Aorta (tissue), 5 donors: ENCODE results near the gene FOXA3. TPM values are rescaled to one million over a fixed set of nuclear protein-coding genes. Genes with fewer than 3 reads are reported as not detected.

Experiments
- ATAC-seq: fragments of 200-7000 bp; cut with Tn5 transposase; one replicate; pipeline ENCODE4 v1.9.1; 2022; ENCODE audit warnings: moderate library complexity; ENCODE audit not compliant: low FRiP score
- DNase-seq, 2 donors: peaks; one replicate each; pipeline ENCODE4 v3.0.0-alpha.2; 2020
- H3K27ac ChIP-seq, 2 donors: one replicate each; pipeline ENCODE4 v1.5.1; 2013; ENCODE audit warnings: low read length in 2 of 2, mild to moderate bottlenecking in 2 of 2, moderate library complexity in 2 of 2, control low read depth in 1 of 2, inconsistent platforms in 1 of 2, low read depth in 1 of 2
- H3K27me3 ChIP-seq, 2 donors: one replicate each; pipeline ENCODE4 v1.6.1; 2013; ENCODE audit warnings: control low read depth in 1 of 2, low read length in 1 of 2, mild to moderate bottlenecking in 1 of 2, moderate library complexity in 1 of 2; ENCODE audit not compliant: insufficient read depth in 2 of 2, control insufficient read depth in 1 of 2
- H3K36me3 ChIP-seq, 2 donors: one replicate each; pipeline ENCODE4 v1.6.1; 2013; ENCODE audit warnings: control low read depth in 1 of 2, low read length in 1 of 2, mild to moderate bottlenecking in 1 of 2; ENCODE audit not compliant: insufficient read depth in 2 of 2, control insufficient read depth in 1 of 2
- H3K4me1 ChIP-seq, 2 donors: one replicate each; pipeline ENCODE4 v1.6.1; 2013; ENCODE audit warnings: low read length in 2 of 2, control low read depth in 1 of 2, mild to moderate bottlenecking in 1 of 2, moderate library complexity in 1 of 2; ENCODE audit not compliant: insufficient read depth in 2 of 2, control insufficient read depth in 1 of 2
- H3K4me3 ChIP-seq, 2 donors: one replicate each; pipeline ENCODE4 v1.5.1; 2013; ENCODE audit warnings: low read length in 2 of 2, control low read depth in 1 of 2, mild to moderate bottlenecking in 1 of 2
- H3K9me3 ChIP-seq: one replicate; pipeline ENCODE4 v1.6.1; 2013; ENCODE audit warnings: mild to moderate bottlenecking, low read length; ENCODE audit not compliant: control insufficient read depth
- WGBS, 2 donors: extraction: QIAGEN DNeasy Blood & Tissue Kit; methylation state at CpG; one replicate each; pipeline ENCODE4 v1.1.7; 2013; 5-methylcytosine and 5-hydroxymethylcytosine counted together
- intact Hi-C, 2 donors: fragments of 100-400 bp; cut with DNase I; formaldehyde crosslinking; loops; one replicate each; pipeline versions ENCODE4 v1.14.2 to v1.15.0; 2022
- polyA plus RNA-seq, 2 donors: library from polyadenylated mRNA; stranded (reverse); fragments of 200-250 nt; gene quantifications; one replicate each; pipeline ENCODE4 v1.2.3, GENCODE V29; 2013
- total RNA-seq, 2 donors: library from RNA; stranded (reverse); fragmentation: NEBNext Ultra II Directional; extraction: Animal tissue kit (Norgen Biotek cat#: 25700); gene quantifications; one replicate each; pipeline ENCODE4 v1.2.1, GENCODE V29; 2021
- donor health status: healthy with polysubstance abuse.
- donor health status: Bipolar disorder and iron deficiency.
- donor health status: DM: no; HTN: no; CAD: no.
- donor health status: DM: no; HTN: no; CAD: no.
- donor health status: DM: yes; HTN: yes; CAD: no.

The FOXA3 gene
- total and polyA plus RNA-seq, 4 donors: 0.23 to 3.6 TPM; not detected in 2

- Histone ChIP-seq H3K27me3 (no peaks in the 10 kb centered on the region), H3K4me3 (no peak overlapping the region), H3K4me1 (no peaks in the 10 kb centered on the region), H3K27ac (no peak overlapping the region), H3K9me3 (no peaks in the 10 kb centered on the region), H3K36me3 (peaks cover 0 to 14% of the 10 kb centered on the region in 2 donors)
- ATAC-seq (no peak), DNase-seq (no peak)
- intact Hi-C loops: no loop called here
- WGBS, 2 donors: 80 to 91% methylated on average over 22 of the region's 22 CpGs
These were observed 37.9 kb upstream of the FOXA3 start for GRCh38 chr19:45825917-45826893.

- WGBS, 2 donors: 82% methylated on average over 11 of the region's 11 CpGs
- Histone ChIP-seq H3K4me3 (no peak overlapping the region), H3K4me1 (no peaks in the 10 kb centered on the region), H3K36me3 (peaks cover 0 to 14% of the 10 kb centered on the region in 2 donors), H3K27ac (no peak overlapping the region), H3K9me3 (no peaks in the 10 kb centered on the region), H3K27me3 (no peaks in the 10 kb centered on the region)
- intact Hi-C loops: no loop called here
- ATAC-seq (no peak), DNase-seq (no peak)
These were observed 37.2 kb upstream of the FOXA3 start for GRCh38 chr19:45826934-45827333.

GRCh38 chr19:45827459-45828093, 36.5 kb upstream of the FOXA3 start:
- no peak overlapping the region for H3K27ac ChIP-seq
- no peaks in the 10 kb centered on the region for H3K9me3 ChIP-seq
- WGBS, 2 donors: 91% methylated on average over 15 to 16 of the region's 16 CpGs
- no peak overlapping the region for H3K4me3 ChIP-seq
- intact Hi-C loops: no loop called here
- H3K4me1 ChIP-seq: no peaks in the 10 kb centered on the region
- DNase-seq (no peak), ATAC-seq (no peak)
- peaks cover 0 to 14% of the 10 kb centered on the region in 2 donors for H3K36me3 ChIP-seq
- H3K27me3 ChIP-seq: no peaks in the 10 kb centered on the region

GRCh38 chr19:45828523-45828922, 35.6 kb upstream of the FOXA3 start:
- intact Hi-C loops: no loop called here
- H3K36me3 ChIP-seq: peaks cover 0 to 9% of the 10 kb centered on the region in 2 donors
- ATAC-seq (no peak), DNase-seq (no peak)
- no peak overlapping the region for H3K27ac ChIP-seq
- no peaks in the 10 kb centered on the region for H3K9me3 ChIP-seq
- 87 to 88% methylated on average over 9 of the region's 9 CpGs for WGBS, 2 donors
- H3K4me3 ChIP-seq: no peak overlapping the region
- no peaks in the 10 kb centered on the region for H3K27me3 ChIP-seq
- no peaks in the 10 kb centered on the region for H3K4me1 ChIP-seq

GRCh38 chr19:45828945-45829344, 35.2 kb upstream of the FOXA3 start:
- Histone ChIP-seq H3K4me1 (no peaks in the 10 kb centered on the region), H3K36me3 (peaks cover 0 to 9% of the 10 kb centered on the region in 2 donors), H3K4me3 (no peak overlapping the region), H3K27ac (no peak overlapping the region), H3K9me3 (no peaks in the 10 kb centered on the region), H3K27me3 (no peaks in the 10 kb centered on the region)
- no peak for DNase-seq
- intact Hi-C loops: no loop called here
- 95 to 96% methylated on average over 16 of the region's 16 CpGs for WGBS, 2 donors
- peak; percentile 23 for ATAC-seq

- intact Hi-C loops: no loop called here
- ATAC-seq (no peak), DNase-seq (no peak)
- Histone ChIP-seq H3K36me3 (peaks cover 5 to 7% of the 10 kb centered on the region in 2 donors), H3K27ac (no peak overlapping the region), H3K27me3 (no peaks in the 10 kb centered on the region), H3K4me3 (no peak overlapping the region), H3K4me1 (no peaks in the 10 kb centered on the region), H3K9me3 (no peaks in the 10 kb centered on the region)
- WGBS, 2 donors: 87 to 89% methylated on average over 7 of the region's 7 CpGs
These were observed 29.2 kb upstream of the FOXA3 start for GRCh38 chr19:45834970-45835369.

GRCh38 chr19:45842198-45842597, 21.9 kb upstream of the FOXA3 start:
- Histone ChIP-seq H3K27me3 (no peaks in the 10 kb centered on the region), H3K27ac (no peak overlapping the region), H3K4me1 (no peaks in the 10 kb centered on the region), H3K36me3 (peaks cover 10 to 13% of the 10 kb centered on the region in 2 donors), H3K9me3 (no peaks in the 10 kb centered on the region), H3K4me3 (no peak overlapping the region)
- intact Hi-C loops: no loop called here
- DNase-seq (no peak), ATAC-seq (no peak)
- 95 to 97% methylated on average over 14 of the region's 14 CpGs for WGBS, 2 donors

- H3K4me3 ChIP-seq: no peak overlapping the region
These were observed 16.5 kb upstream of the FOXA3 start for GRCh38 chr19:45847663-45848062.

More at GRCh38 chr19:45847663-45848062, 16.5 kb upstream of the FOXA3 start:
- ATAC-seq (no peak), DNase-seq (no peak)
- no peak overlapping the region for H3K27ac ChIP-seq
- no peaks in the 10 kb centered on the region for H3K4me1 ChIP-seq
- intact Hi-C loops: no loop called here
- H3K36me3 ChIP-seq: peaks cover 11 to 18% of the 10 kb centered on the region in 2 donors
- 89 to 90% methylated on average over 13 of the region's 13 CpGs for WGBS, 2 donors
- H3K9me3 ChIP-seq: no peaks in the 10 kb centered on the region
- no peaks in the 10 kb centered on the region for H3K27me3 ChIP-seq
